Karpas-422 (cell line): Measurements from ENCODE around the gene SLC15A5. TPM values are rescaled to one million over a fixed set of nuclear protein-coding genes. Genes with fewer than 3 reads are reported as not detected.

Source experiments
- DNase-seq: peaks from one replicate; pipeline ENCODE4 v3.0.0-alpha.2; 2015
- H2AFZ ChIP-seq: fragments of 200-600 bp; sonication (generic); 2 replicates; pipeline ENCODE4 v1.6.1; 2014; ENCODE audit warnings: antibody characterized with exemption, low read length, mixed read lengths
- H3K27ac ChIP-seq: fragments of 200-600 bp; sonication (generic); 2 replicates; pipeline ENCODE4 v1.5.1; 2014; ENCODE audit warnings: mild to moderate bottlenecking, low read length, moderate library complexity
- H3K27me3 ChIP-seq: fragments of 200-600 bp; sonication (generic); 2 replicates; pipeline ENCODE4 v1.6.1; 2014; ENCODE audit warnings: low read length, mixed read lengths
- H3K36me3 ChIP-seq: fragments of 200-600 bp; sonication (generic); 2 replicates; pipeline ENCODE4 v1.6.1; 2014; ENCODE audit warnings: low read length, mixed read lengths; ENCODE audit not compliant: insufficient read depth
- H3K4me1 ChIP-seq: fragments of 200-600 bp; sonication (generic); 2 replicates; pipeline ENCODE4 v1.6.1; 2014; ENCODE audit warnings: mild to moderate bottlenecking, low read length, mixed read lengths
- H3K4me2 ChIP-seq: fragments of 200-600 bp; sonication (generic); 2 replicates; pipeline ENCODE4 v1.6.1; 2014; ENCODE audit warnings: low read length, low read depth, mild to moderate bottlenecking; ENCODE audit not compliant: poor library complexity, severe bottlenecking
- H3K4me3 ChIP-seq: fragments of 200-600 bp; sonication (generic); 2 replicates; pipeline ENCODE4 v1.5.1; 2014; ENCODE audit warnings: mild to moderate bottlenecking, antibody characterized with exemption, low read length, mixed read lengths
- H3K79me2 ChIP-seq: fragments of 200-600 bp; sonication (generic); 2 replicates; pipeline ENCODE4 v1.6.1; 2014; ENCODE audit warnings: mild to moderate bottlenecking, low read length, mixed read lengths
- H3K9ac ChIP-seq: fragments of 200-600 bp; sonication (generic); 2 replicates; pipeline ENCODE4 v1.6.0; 2014; ENCODE audit warnings: low read length
- H3K9me2 ChIP-seq: fragments of 200-600 bp; sonication (generic), shearing (Covaris generic); replicated peaks from 2 replicates; pipeline ENCODE4 v1.6.0; 2014; ENCODE audit warnings: mild to moderate bottlenecking, low read length, moderate library complexity; ENCODE audit not compliant: insufficient read depth
- H3K9me3 ChIP-seq: fragments of 300-700, 200-600 bp; sonication (generic); 2 replicates; pipeline ENCODE4 v1.6.1; 2014; ENCODE audit warnings: low read length, mixed read lengths
- H4K20me1 ChIP-seq: fragments of 200-600 bp; sonication (generic); 2 replicates; pipeline ENCODE4 v1.6.1; 2014; ENCODE audit warnings: mild to moderate bottlenecking, antibody characterized with exemption, low read length, low read depth; ENCODE audit not compliant: insufficient read depth
- total RNA-seq: library from RNA; depleted of rRNA; stranded (reverse); fragments of >200 nt; shearing (Covaris generic); gene quantifications from 2 replicates; pipeline ENCODE4 v1.2.3, GENCODE V29; 2014; ENCODE audit warnings: low replicate concordance

The SLC15A5 gene
- total RNA-seq, 1 experiment from 2014 or later: not detected

GRCh38 chr12:16168078-16168477 is 109.4 kb downstream of the SLC15A5 start:
- H3K79me2 ChIP-seq: no peaks in the 10 kb centered on the region
- no peaks in the 10 kb centered on the region for H3K36me3 ChIP-seq
- H3K27ac ChIP-seq: no peak overlapping the region
- no peaks in the 10 kb centered on the region for H3K4me1 ChIP-seq
- H3K9me2 ChIP-seq: no peaks in the 10 kb centered on the region
- H4K20me1 ChIP-seq: no peaks in the 10 kb centered on the region
- H3K27me3 ChIP-seq: no peaks in the 10 kb centered on the region
- no peak overlapping the region for H2AFZ ChIP-seq
- no peak overlapping the region for H3K9ac ChIP-seq
- no peaks in the 10 kb centered on the region for H3K9me3 ChIP-seq
- H3K4me3 ChIP-seq: no peak overlapping the region
- no peak for DNase-seq
- no peak overlapping the region for H3K4me2 ChIP-seq

- Histone ChIP-seq H3K4me2 (no peak overlapping the region), H3K9me2 (no peaks in the 10 kb centered on the region), H4K20me1 (no peaks in the 10 kb centered on the region), H3K36me3 (no peaks in the 10 kb centered on the region), H3K4me1 (no peaks in the 10 kb centered on the region), H2AFZ (no peak overlapping the region), H3K79me2 (no peaks in the 10 kb centered on the region), H3K9ac (no peak overlapping the region), H3K4me3 (no peak overlapping the region), H3K27me3 (no peaks in the 10 kb centered on the region), H3K27ac (no peak overlapping the region), H3K9me3 (no peaks in the 10 kb centered on the region)
- no peak for DNase-seq
These were observed 110.7 kb downstream of the SLC15A5 start for GRCh38 chr12:16166563-16167470.

- Histone ChIP-seq H3K27me3 (no peaks in the 10 kb centered on the region), H3K4me1 (no peaks in the 10 kb centered on the region), H3K4me2 (no peak overlapping the region), H3K27ac (no peak overlapping the region), H3K9me3 (no peaks in the 10 kb centered on the region), H3K36me3 (no peaks in the 10 kb centered on the region), H3K9ac (no peak overlapping the region), H3K9me2 (no peaks in the 10 kb centered on the region), H2AFZ (no peak overlapping the region), H3K4me3 (no peak overlapping the region), H3K79me2 (no peaks in the 10 kb centered on the region), H4K20me1 (no peaks in the 10 kb centered on the region)
- DNase-seq: peak; percentile 73
These were observed 112.0 kb downstream of the SLC15A5 start for GRCh38 chr12:16165506-16165905.

- H3K9ac ChIP-seq: no peak overlapping the region
- no peak overlapping the region for H3K4me2 ChIP-seq
- H3K4me3 ChIP-seq: no peak overlapping the region
- DNase-seq: no peak
- no peaks in the 10 kb centered on the region for H3K4me1 ChIP-seq
- H3K36me3 ChIP-seq: no peaks in the 10 kb centered on the region
- no peak overlapping the region for H3K27ac ChIP-seq
- no peak overlapping the region for H2AFZ ChIP-seq
- no peaks in the 10 kb centered on the region for H4K20me1 ChIP-seq
- H3K79me2 ChIP-seq: no peaks in the 10 kb centered on the region
- H3K9me2 ChIP-seq: no peaks in the 10 kb centered on the region
- H3K27me3 ChIP-seq: 0 out of 2 replicates have a peak, but pooled peaks cover 2% of the 10 kb centered on the region
- no peaks in the 10 kb centered on the region for H3K9me3 ChIP-seq
These were observed 113.6 kb downstream of the SLC15A5 start for GRCh38 chr12:16163901-16164300.

- Histone ChIP-seq H3K4me3 (no peak overlapping the region), H3K36me3 (no peaks in the 10 kb centered on the region), H3K4me1 (no peaks in the 10 kb centered on the region), H4K20me1 (no peaks in the 10 kb centered on the region), H2AFZ (no peak overlapping the region), H3K9me2 (no peaks in the 10 kb centered on the region), H3K27me3 (0 out of 2 replicates have a peak, but pooled peaks cover 2% of the 10 kb centered on the region), H3K27ac (no peak overlapping the region), H3K4me2 (no peak overlapping the region), H3K9me3 (no peaks in the 10 kb centered on the region), H3K9ac (no peak overlapping the region), H3K79me2 (no peaks in the 10 kb centered on the region)
- no peak for DNase-seq
These were observed 114.3 kb downstream of the SLC15A5 start for GRCh38 chr12:16163146-16163545.

DNA sequence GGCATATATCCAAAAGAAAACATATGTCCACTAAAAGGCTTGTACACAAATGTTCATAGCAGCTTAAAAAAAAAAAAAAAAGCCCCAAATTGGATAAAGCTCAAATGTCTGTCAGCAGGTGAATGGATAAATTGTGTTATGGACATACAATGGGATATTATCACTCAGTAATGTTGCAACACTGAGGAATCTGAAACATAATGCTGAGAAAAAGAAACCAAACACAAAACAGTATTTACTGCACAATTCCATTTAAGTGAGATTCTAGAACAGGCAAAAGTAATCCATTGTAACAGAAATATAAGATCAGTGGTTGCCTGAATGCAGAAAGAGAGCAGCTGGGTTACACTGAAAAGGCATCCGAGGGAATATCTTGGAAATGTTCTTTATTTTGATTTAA is 117.9 kb downstream of the SLC15A5 start:
- H4K20me1 ChIP-seq: no peaks in the 10 kb centered on the region
- H3K9me3 ChIP-seq: no peaks in the 10 kb centered on the region
- H3K4me3 ChIP-seq: no peak overlapping the region
- no peak overlapping the region for H2AFZ ChIP-seq
- H3K27ac ChIP-seq: no peak overlapping the region
- H3K4me2 ChIP-seq: no peak overlapping the region
- H3K36me3 ChIP-seq: no peaks in the 10 kb centered on the region
- H3K79me2 ChIP-seq: no peaks in the 10 kb centered on the region
- no peak for DNase-seq
- no peak overlapping the region for H3K9ac ChIP-seq
- no peaks in the 10 kb centered on the region for H3K4me1 ChIP-seq
- H3K9me2 ChIP-seq: no peaks in the 10 kb centered on the region
- 0 out of 2 replicates have a peak, but pooled peaks cover 2% of the 10 kb centered on the region for H3K27me3 ChIP-seq

DNA sequence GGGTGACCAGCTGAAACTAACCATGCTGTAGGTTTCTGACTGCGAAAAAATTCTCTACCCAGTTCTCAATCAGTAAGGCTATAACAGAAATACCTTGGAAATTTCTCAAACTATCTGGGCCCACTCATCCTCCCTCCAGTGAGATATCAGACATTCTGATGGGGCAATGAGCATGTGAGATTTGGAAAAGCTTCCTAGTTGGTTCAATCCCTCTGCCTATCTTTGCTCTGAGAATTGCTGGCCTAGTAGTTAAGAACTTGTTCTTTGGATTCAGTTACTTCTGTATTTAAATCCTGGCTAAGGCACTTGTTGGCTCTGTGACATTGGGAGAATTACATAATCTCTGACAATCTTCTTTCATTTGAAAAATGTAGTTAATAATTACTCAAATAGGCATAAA is 119.4 kb downstream of the SLC15A5 start:
- Histone ChIP-seq H3K36me3 (no peaks in the 10 kb centered on the region), H3K9me3 (no peaks in the 10 kb centered on the region), H3K4me2 (no peak overlapping the region), H3K4me3 (no peak overlapping the region), H3K4me1 (no peaks in the 10 kb centered on the region), H3K27ac (no peak overlapping the region), H2AFZ (no peak overlapping the region), H3K27me3 (0 out of 2 replicates have a peak, but pooled peaks cover 2% of the 10 kb centered on the region), H3K9ac (no peak overlapping the region), H4K20me1 (no peaks in the 10 kb centered on the region), H3K79me2 (no peaks in the 10 kb centered on the region), H3K9me2 (no peaks in the 10 kb centered on the region)
- no peak for DNase-seq

GRCh38 chr12:16155938-16156337 is 121.5 kb downstream of the SLC15A5 start:
- H3K27me3 ChIP-seq: 0 out of 2 replicates have a peak, but pooled peaks cover 2% of the 10 kb centered on the region
- no peaks in the 10 kb centered on the region for H3K79me2 ChIP-seq
- H3K27ac ChIP-seq: no peak overlapping the region
- H3K36me3 ChIP-seq: no peaks in the 10 kb centered on the region
- no peaks in the 10 kb centered on the region for H3K9me3 ChIP-seq
- no peak overlapping the region for H2AFZ ChIP-seq
- H3K9ac ChIP-seq: no peak overlapping the region
- H3K4me1 ChIP-seq: no peaks in the 10 kb centered on the region
- H4K20me1 ChIP-seq: no peaks in the 10 kb centered on the region
- no peaks in the 10 kb centered on the region for H3K9me2 ChIP-seq
- no peak overlapping the region for H3K4me3 ChIP-seq
- H3K4me2 ChIP-seq: no peak overlapping the region
- DNase-seq: no peak
